Measurements from ENCODE around the gene HS6ST2.

DNA sequence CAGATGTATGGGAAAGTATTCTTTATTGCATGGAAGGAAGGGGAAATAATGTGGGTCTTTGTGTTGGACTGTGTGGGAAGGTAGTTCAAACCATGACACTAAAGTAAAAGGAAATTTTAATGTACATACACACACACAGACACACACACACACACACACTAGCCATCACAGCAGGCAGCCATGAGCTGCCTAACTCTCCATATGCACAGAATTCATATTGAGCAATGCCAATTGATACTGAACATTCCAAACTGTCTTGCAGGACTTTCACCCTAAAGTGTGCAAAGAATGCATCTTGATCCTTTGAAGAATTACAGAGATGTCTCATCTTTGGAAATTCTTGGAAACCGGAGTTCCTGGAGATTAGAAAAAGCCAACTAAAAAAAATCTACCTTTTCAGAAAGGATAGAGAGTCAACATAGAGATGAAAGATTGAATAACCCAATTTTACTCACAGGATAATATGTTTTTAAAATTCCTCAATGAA, 349.0 kb downstream of the HS6ST2 start:
- TF ChIP-seq CTCF (IDR thresholded peaks at IDR 0.05; ENCODE audit: borderline replicate concordance, extremely low read depth, low read length, poor library complexity, severe bottlenecking) (no peak), EZH2 (IDR thresholded peaks at IDR 0.05; ENCODE audit: borderline replicate concordance, low read depth, low read length, severe bottlenecking) (no peak)
